Liver (tissue), 3 donors: ENCODE data around the gene MEGF11.

Source experiments
- CTCF ChIP-seq: fragments of 150-350 bp; IDR thresholded peaks from 2 replicates; pipeline ENCODE4 v1.5.1; 2017; ENCODE audit warnings: improper control_type of control experiment, low read depth, low read length; ENCODE audit not compliant: missing input control
- FOXA1 ChIP-seq: IDR thresholded peaks from 2 replicates; pipeline ENCODE4 v1.6.1; 2016; ENCODE audit warnings: antibody characterized with exemption
- GABPA ChIP-seq, 2 donors: IDR thresholded peaks in 1 of 2; conservative IDR thresholded peaks in 1 of 2; 2 replicates each; pipeline ENCODE4 v1.6.1; 2016; ENCODE audit warnings: antibody characterized with exemption in 2 of 2, mild to moderate bottlenecking in 1 of 2, moderate library complexity in 1 of 2
- MAX ChIP-seq: IDR thresholded peaks from 2 replicates; pipeline ENCODE4 v1.6.1; 2016; ENCODE audit warnings: antibody characterized with exemption
- RAD21 ChIP-seq, 2 donors: IDR thresholded peaks; 2 replicates each; pipeline ENCODE4 v1.6.1; 2016; ENCODE audit warnings: antibody characterized with exemption in 2 of 2, mild to moderate bottlenecking in 2 of 2
- SP1 ChIP-seq: IDR thresholded peaks from 2 replicates; pipeline ENCODE4 v1.6.1; 2018; ENCODE audit warnings: antibody characterized with exemption, mild to moderate bottlenecking
- TAF1 ChIP-seq: conservative IDR thresholded peaks from 2 replicates; pipeline ENCODE4 v1.6.1; 2016; ENCODE audit warnings: antibody characterized with exemption, mild to moderate bottlenecking
- ZBTB33 ChIP-seq: IDR thresholded peaks from 2 replicates; pipeline ENCODE4 v1.6.1; 2016; ENCODE audit warnings: antibody characterized with exemption
- TF ChIP-seq, protein P1 (sequence below): IDR thresholded peaks from 2 replicates; pipeline ENCODE4 v1.6.1; 2016; ENCODE audit warnings: antibody characterized with exemption, mild to moderate bottlenecking
- donor health status: healthy.
- donor health status: healthy.

GRCh38 chr15:65856821-65857455 is 396.6 kb downstream of the MEGF11 start:
- TF ChIP-seq FOXA1 (no peak), CTCF (peak; percentile 86), MAX (no peak), SP1 (no peak), TAF1 (no peak), GABPA (IDR thresholded peaks at IDR 0.05 in 1 of 2, conservative IDR thresholded peaks at IDR 0.05 in 1 of 2) (no peak), ZBTB33 (no peak), RAD21 (IDR thresholded peaks at IDR 0.05) (peak; percentile 72 to 84)
- TF ChIP-seq, protein P1, sequence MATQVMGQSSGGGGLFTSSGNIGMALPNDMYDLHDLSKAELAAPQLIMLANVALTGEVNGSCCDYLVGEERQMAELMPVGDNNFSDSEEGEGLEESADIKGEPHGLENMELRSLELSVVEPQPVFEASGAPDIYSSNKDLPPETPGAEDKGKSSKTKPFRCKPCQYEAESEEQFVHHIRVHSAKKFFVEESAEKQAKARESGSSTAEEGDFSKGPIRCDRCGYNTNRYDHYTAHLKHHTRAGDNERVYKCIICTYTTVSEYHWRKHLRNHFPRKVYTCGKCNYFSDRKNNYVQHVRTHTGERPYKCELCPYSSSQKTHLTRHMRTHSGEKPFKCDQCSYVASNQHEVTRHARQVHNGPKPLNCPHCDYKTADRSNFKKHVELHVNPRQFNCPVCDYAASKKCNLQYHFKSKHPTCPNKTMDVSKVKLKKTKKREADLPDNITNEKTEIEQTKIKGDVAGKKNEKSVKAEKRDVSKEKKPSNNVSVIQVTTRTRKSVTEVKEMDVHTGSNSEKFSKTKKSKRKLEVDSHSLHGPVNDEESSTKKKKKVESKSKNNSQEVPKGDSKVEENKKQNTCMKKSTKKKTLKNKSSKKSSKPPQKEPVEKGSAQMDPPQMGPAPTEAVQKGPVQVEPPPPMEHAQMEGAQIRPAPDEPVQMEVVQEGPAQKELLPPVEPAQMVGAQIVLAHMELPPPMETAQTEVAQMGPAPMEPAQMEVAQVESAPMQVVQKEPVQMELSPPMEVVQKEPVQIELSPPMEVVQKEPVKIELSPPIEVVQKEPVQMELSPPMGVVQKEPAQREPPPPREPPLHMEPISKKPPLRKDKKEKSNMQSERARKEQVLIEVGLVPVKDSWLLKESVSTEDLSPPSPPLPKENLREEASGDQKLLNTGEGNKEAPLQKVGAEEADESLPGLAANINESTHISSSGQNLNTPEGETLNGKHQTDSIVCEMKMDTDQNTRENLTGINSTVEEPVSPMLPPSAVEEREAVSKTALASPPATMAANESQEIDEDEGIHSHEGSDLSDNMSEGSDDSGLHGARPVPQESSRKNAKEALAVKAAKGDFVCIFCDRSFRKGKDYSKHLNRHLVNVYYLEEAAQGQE: no peak
